ENCODE measurements around the gene KIF2A.

KIF2A gene

GRCh38 chr5:62305715-62306322 is at the start of gene KIF2A:
Gene KIF2A (plus strand): TSS chr5:62306206. CDS start chr5:62306473, 267 bp downstream.
- peak; percentile 54 to 95 (median 82) for DNase-seq

- DNase-seq, result no peak
These were observed 49.0 kb upstream of the KIF2A start for GRCh38 chr5:62257020-62257367.

GRCh38 chr5:62258654-62259053 is 47.4 kb upstream of the KIF2A start:
- DNase-seq, result no peak

- DNase-seq, result no peak
These were observed 46.2 kb upstream of the KIF2A start for GRCh38 chr5:62259699-62260250.

- DNase-seq, result peak in 11 of 51 donors; percentile 2 to 57 (median 9)
These were observed 45.5 kb upstream of the KIF2A start for GRCh38 chr5:62260513-62260912.

- DNase-seq, result no peak
These were observed 42.6 kb upstream of the KIF2A start for GRCh38 chr5:62263401-62263800.

GRCh38 chr5:62265648-62266112 is 40.3 kb upstream of the KIF2A start:
- DNase-seq, result no peak

GRCh38 chr5:62266573-62266972 is 39.4 kb upstream of the KIF2A start:
- no peak for DNase-seq

- peak in 1 of 51 donors; percentile 41 for DNase-seq
These were observed 37.8 kb upstream of the KIF2A start for GRCh38 chr5:62268234-62268633.

- no peak for DNase-seq
These were observed 37.2 kb upstream of the KIF2A start for GRCh38 chr5:62268792-62269191.

- no peak for DNase-seq
These were observed 34.6 kb upstream of the KIF2A start for GRCh38 chr5:62271370-62271769.

- DNase-seq, result no peak
These were observed 34.1 kb upstream of the KIF2A start for GRCh38 chr5:62271870-62272269.

- peak in 29 of 51 donors; percentile 1 to 69 (median 22) for DNase-seq
These were observed 32.3 kb upstream of the KIF2A start for GRCh38 chr5:62273687-62274086.

- no peak for DNase-seq
These were observed 30.4 kb upstream of the KIF2A start for GRCh38 chr5:62275581-62275980.

GRCh38 chr5:62281411-62281810 is 24.6 kb upstream of the KIF2A start:
- DNase-seq, result no peak

GRCh38 chr5:62282064-62282463 is 23.9 kb upstream of the KIF2A start:
- no peak for DNase-seq

GRCh38 chr5:62283005-62283404 is 23.0 kb upstream of the KIF2A start:
- no peak for DNase-seq

- DNase-seq, result no peak
These were observed 22.1 kb upstream of the KIF2A start for GRCh38 chr5:62283861-62284260.

- no peak for DNase-seq
These were observed 20.8 kb upstream of the KIF2A start for GRCh38 chr5:62284946-62285891.

- DNase-seq, result no peak
These were observed 19.2 kb upstream of the KIF2A start for GRCh38 chr5:62286834-62287233.

GRCh38 chr5:62287237-62287636 is 18.8 kb upstream of the KIF2A start:
- DNase-seq, result no peak

GRCh38 chr5:62288118-62288517 is 17.9 kb upstream of the KIF2A start:
- DNase-seq, result no peak

- no peak for DNase-seq
These were observed 16.2 kb upstream of the KIF2A start for GRCh38 chr5:62289813-62290212.
